ENCODE data around the gene CD24.

CD24 gene

DNA sequence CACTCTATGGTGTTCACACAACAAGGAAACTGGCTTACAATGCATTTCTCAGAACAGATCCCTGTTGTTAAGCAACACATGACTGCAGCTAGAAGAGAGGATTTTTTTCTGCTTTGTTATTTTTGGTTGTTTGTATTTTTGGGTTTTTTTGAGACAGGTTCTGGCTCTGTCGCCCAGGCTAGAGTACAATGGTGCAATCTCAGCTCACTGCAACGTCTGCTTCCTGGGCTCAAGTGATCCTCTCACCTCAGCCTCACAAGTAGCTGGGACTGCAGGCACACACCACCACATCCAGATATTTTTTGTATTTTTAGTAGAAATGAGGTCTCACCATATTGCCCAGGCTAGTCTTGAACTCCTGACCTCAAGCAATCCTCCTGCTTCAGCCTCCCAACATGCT is 12.7 kb downstream of the CD24 start:
- Histone ChIP-seq H3K36me3 (ENCODE audit: low read length) (no peaks in the 10 kb centered on the region), H3K27me3 (ENCODE audit: low read length) (no peaks in the 10 kb centered on the region), H3K4me3 (ENCODE audit: insufficient read depth, low read length, poor library complexity, severe bottlenecking) (no peak overlapping the region), H4K20me1 (ENCODE audit: low read depth, low read length) (no peaks in the 10 kb centered on the region), H3K4me2 (ENCODE audit: low read depth, low read length, poor library complexity, severe bottlenecking) (no peak overlapping the region), H3F3A (ENCODE audit: insufficient read depth) (0 out of 2 replicates have a peak, but pooled peaks cover under 1% of the 10 kb centered on the region), H3K79me2 (ENCODE audit: insufficient read depth, low read length) (no peaks in the 10 kb centered on the region), H3K27ac (ENCODE audit: low read depth, low read length) (no peak overlapping the region), H3K9me3 (ENCODE audit: insufficient read depth, low read length) (no peaks in the 10 kb centered on the region), H3K9ac (ENCODE audit: low read length) (no peak overlapping the region), H2AFZ (ENCODE audit: low read depth, low read length, severe bottlenecking) (no peak overlapping the region), H3K9me2 (replicated peaks; ENCODE audit: insufficient read depth, low read length) (no peaks in the 10 kb centered on the region)
- TF ChIP-seq CTCF (IDR thresholded peaks at IDR 0.05; ENCODE audit: insufficient read depth, low read length, poor library complexity, severe bottlenecking), result no peak

- H3F3A ChIP-seq (ENCODE audit: insufficient read depth), result no peaks in the 10 kb centered on the region
- H3K27ac ChIP-seq (ENCODE audit: low read depth, low read length), result no peak overlapping the region
- no peak overlapping the region for H3K4me3 ChIP-seq (ENCODE audit: insufficient read depth, low read length, poor library complexity, severe bottlenecking)
- no peak overlapping the region for H3K4me2 ChIP-seq (ENCODE audit: low read depth, low read length, poor library complexity, severe bottlenecking)
- no peak overlapping the region for H2AFZ ChIP-seq (ENCODE audit: low read depth, low read length, severe bottlenecking)
- no peaks in the 10 kb centered on the region for H3K9me3 ChIP-seq (ENCODE audit: insufficient read depth, low read length)
- H3K79me2 ChIP-seq (ENCODE audit: insufficient read depth, low read length), result no peaks in the 10 kb centered on the region
- no peaks in the 10 kb centered on the region for H3K36me3 ChIP-seq (ENCODE audit: low read length)
- no peak overlapping the region for H3K9ac ChIP-seq (ENCODE audit: low read length)
- H3K9me2 ChIP-seq (replicated peaks; ENCODE audit: insufficient read depth, low read length), result no peaks in the 10 kb centered on the region
- H3K27me3 ChIP-seq (ENCODE audit: low read length), result no peaks in the 10 kb centered on the region
- TF ChIP-seq EZH2phosphoT487 (conservative IDR thresholded peaks at IDR 0.05; ENCODE audit: low read length) (no peak), CTCF (IDR thresholded peaks at IDR 0.05; ENCODE audit: insufficient read depth, low read length, poor library complexity, severe bottlenecking) (no peak)
- H4K20me1 ChIP-seq (ENCODE audit: low read depth, low read length), result no peaks in the 10 kb centered on the region
These were observed 13.4 kb downstream of the CD24 start for GRCh38 chr6:106961136-106961535.

DNA sequence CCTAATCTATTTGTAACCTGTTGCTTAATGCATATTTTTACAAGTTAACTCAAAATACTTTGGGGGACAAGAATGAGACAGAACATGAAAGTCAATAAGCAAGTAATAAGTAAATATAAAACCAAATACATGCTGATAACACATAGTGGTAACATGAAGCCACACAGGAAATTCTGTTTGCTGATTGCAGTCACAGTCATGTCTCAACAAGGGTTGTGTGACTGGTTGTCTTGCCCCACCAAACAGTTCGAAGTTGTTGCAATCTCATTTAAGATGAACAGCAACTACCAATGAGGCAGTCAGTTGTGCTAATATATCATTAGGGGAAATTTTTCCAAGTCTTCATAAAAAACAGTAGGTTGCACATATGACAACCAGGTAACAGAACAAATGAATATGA is 14.5 kb downstream of the CD24 start:
- no peak for TF ChIP-seq CTCF (IDR thresholded peaks at IDR 0.05; ENCODE audit: insufficient read depth, low read length, poor library complexity, severe bottlenecking)
- no peak overlapping the region for H2AFZ ChIP-seq (ENCODE audit: low read depth, low read length, severe bottlenecking)
- no peaks in the 10 kb centered on the region for H3K36me3 ChIP-seq (ENCODE audit: low read length)
- H3K9ac ChIP-seq (ENCODE audit: low read length), result no peak overlapping the region
- H3K27ac ChIP-seq (ENCODE audit: low read depth, low read length), result no peak overlapping the region
- H3K79me2 ChIP-seq (ENCODE audit: insufficient read depth, low read length), result no peaks in the 10 kb centered on the region
- H4K20me1 ChIP-seq (ENCODE audit: low read depth, low read length), result no peaks in the 10 kb centered on the region
- no peaks in the 10 kb centered on the region for H3K9me2 ChIP-seq (replicated peaks; ENCODE audit: insufficient read depth, low read length)
- H3K9me3 ChIP-seq (ENCODE audit: insufficient read depth, low read length), result no peaks in the 10 kb centered on the region
- H3K4me3 ChIP-seq (ENCODE audit: insufficient read depth, low read length, poor library complexity, severe bottlenecking), result no peak overlapping the region
- no peaks in the 10 kb centered on the region for H3F3A ChIP-seq (ENCODE audit: insufficient read depth)
- H3K27me3 ChIP-seq (ENCODE audit: low read length), result no peaks in the 10 kb centered on the region
- H3K4me2 ChIP-seq (ENCODE audit: low read depth, low read length, poor library complexity, severe bottlenecking), result no peak overlapping the region

- Histone ChIP-seq H3K9ac (ENCODE audit: low read length) (no peak overlapping the region), H3K9me2 (replicated peaks; ENCODE audit: insufficient read depth, low read length) (no peaks in the 10 kb centered on the region), H2AFZ (ENCODE audit: low read depth, low read length, severe bottlenecking) (no peak overlapping the region), H3F3A (ENCODE audit: insufficient read depth) (no peaks in the 10 kb centered on the region), H4K20me1 (ENCODE audit: low read depth, low read length) (no peaks in the 10 kb centered on the region), H3K4me3 (ENCODE audit: insufficient read depth, low read length, poor library complexity, severe bottlenecking) (no peak overlapping the region), H3K79me2 (ENCODE audit: insufficient read depth, low read length) (no peaks in the 10 kb centered on the region), H3K27ac (ENCODE audit: low read depth, low read length) (no peak overlapping the region), H3K4me2 (ENCODE audit: low read depth, low read length, poor library complexity, severe bottlenecking) (no peak overlapping the region), H3K9me3 (ENCODE audit: insufficient read depth, low read length) (no peaks in the 10 kb centered on the region), H3K27me3 (ENCODE audit: low read length) (no peaks in the 10 kb centered on the region), H3K36me3 (ENCODE audit: low read length) (no peaks in the 10 kb centered on the region)
- TF ChIP-seq CTCF (IDR thresholded peaks at IDR 0.05; ENCODE audit: insufficient read depth, low read length, poor library complexity, severe bottlenecking) (no peak), EZH2phosphoT487 (conservative IDR thresholded peaks at IDR 0.05; ENCODE audit: low read length) (no peak)
These were observed 34.7 kb downstream of the CD24 start for GRCh38 chr6:106939848-106940247.

Data from SU-DHL-6 (cell line).